K562 (cell line): Measurements from ENCODE around the gene REX1BD. TPM values are rescaled to one million over a fixed set of nuclear protein-coding genes. Genes with fewer than 3 reads are reported as not detected.
A peak's percentile ranks its signal among the peaks of the same experiment; 100 is the strongest.

Experiments used
- CBFA2T2 ChIP-seq: fragments of 450-650 bp; conservative IDR thresholded peaks from 2 replicates; pipeline ENCODE4 v1.6.1; 2017; ENCODE audit warnings: mild to moderate bottlenecking
- CTCFL ChIP-seq: IDR thresholded peaks from 2 replicates; pipeline ENCODE4 v1.6.1; 2011; ENCODE audit warnings: borderline replicate concordance, low read depth, mild to moderate bottlenecking, moderate library complexity, low read length; ENCODE audit not compliant: insufficient read depth, poor library complexity, severe bottlenecking
- DACH1 ChIP-seq: fragments of 450-650 bp; IDR thresholded peaks from 2 replicates; pipeline ENCODE4 v1.6.1; 2018; ENCODE audit not compliant: partially characterized antibody
- EGR1 ChIP-seq: fragments of 450-650 bp; conservative IDR thresholded peaks from 2 replicates; pipeline ENCODE4 v1.6.1; 2017; ENCODE audit warnings: mild to moderate bottlenecking
- GMEB1 ChIP-seq: fragments of 250-450 bp; sonication (Bioruptor Pico); IDR thresholded peaks from 2 replicates; pipeline ENCODE4 v1.4.0; 2020; ENCODE audit warnings: mild to moderate bottlenecking
- JUNB ChIP-seq: fragments of 450-650 bp; formaldehyde crosslinking; conservative IDR thresholded peaks from 2 replicates; pipeline ENCODE4 v1.4.0; 2020; ENCODE audit warnings: mild to moderate bottlenecking
- LCOR ChIP-seq: sonication (generic); formaldehyde crosslinking; IDR thresholded peaks from 2 replicates; pipeline ENCODE4 v1.8.0; 2022; ENCODE audit warnings: mild to moderate bottlenecking, missing genetic modification reagents
- MCM7 ChIP-seq, 2 experiments: fragments of 450-650 bp; IDR thresholded peaks; 2 replicates each; pipeline ENCODE4 v1.6.1; 2016 to 2018
- MTA1 ChIP-seq: fragments of 450-650 bp; IDR thresholded peaks from 2 replicates; pipeline ENCODE4 v1.6.1; 2017; ENCODE audit warnings: borderline replicate concordance
- NFIC ChIP-seq: fragments of 450-650 bp; IDR thresholded peaks from 2 replicates; pipeline ENCODE4 v1.6.1; 2017; ENCODE audit warnings: mild to moderate bottlenecking, inconsistent platforms
- POLR2H ChIP-seq: IDR thresholded peaks from 2 replicates; pipeline ENCODE4 v1.6.1; 2016; ENCODE audit warnings: missing genetic modification characterization, low read depth, mild to moderate bottlenecking, control low read depth, missing compliant biosample characterization, moderate library complexity
- RNF2 ChIP-seq: sonication (generic); IDR thresholded peaks from 2 replicates; pipeline ENCODE4 v1.6.1; 2016
- THRB ChIP-seq: fragments of 450-650 bp; formaldehyde crosslinking; conservative IDR thresholded peaks from 2 replicates; pipeline ENCODE4 v1.4.0; 2022; ENCODE audit warnings: mild to moderate bottlenecking, missing genetic modification characterization
- YY1 ChIP-seq, 3 experiments: IDR thresholded peaks; 2 replicates each; pipeline ENCODE4 v1.6.1; 2011; ENCODE audit warnings: low read length in 2 of 3, mild to moderate bottlenecking in 2 of 3, moderate library complexity in 2 of 3, borderline replicate concordance in 1 of 3, control low read depth in 1 of 3, low read depth in 1 of 3; ENCODE audit not compliant: insufficient read depth in 3 of 3, insufficient replicate concordance in 2 of 3, control insufficient read depth in 1 of 3, insufficient read length in 1 of 3; ENCODE audit errors: extremely low read depth in 1 of 3
- ZBTB34 ChIP-seq: fragments of 250-450 bp; sonication (Bioruptor Pico); IDR thresholded peaks from 2 replicates; pipeline ENCODE4 v1.8.0; 2021; ENCODE audit warnings: mild to moderate bottlenecking, moderate library complexity
- ZC3H11A ChIP-seq: IDR thresholded peaks from 2 replicates; pipeline ENCODE4 v1.6.1; 2012; ENCODE audit warnings: low read depth, low read length, improper control_type of control experiment
- ZNF124 ChIP-seq: sonication (generic); formaldehyde crosslinking; IDR thresholded peaks from 2 replicates; pipeline ENCODE4 v1.8.1; 2022; ENCODE audit warnings: missing genetic modification reagents
- ZNF184 ChIP-seq: sonication (generic); formaldehyde crosslinking; IDR thresholded peaks from 2 replicates; pipeline ENCODE4 v1.5.0; 2020; ENCODE audit warnings: missing genetic modification reagents
- ZNF280A ChIP-seq: fragments of 450-650 bp; IDR thresholded peaks from 2 replicates; pipeline ENCODE4 v1.6.1; 2018; ENCODE audit warnings: mild to moderate bottlenecking, low read depth; ENCODE audit not compliant: partially characterized antibody
- polyA plus RNA-seq, 8 experiments: library from polyadenylated mRNA; depleted of rRNA in 4 of 8; stranded (reverse) in 5 of 8; unstranded in 3 of 8; fragments of >200 nt; fragmentation: Nextera tagmentation in 2 of 8; fragmentation: Illumina TruSeq in 1 of 8; extraction: Ambion mirVana in 2 of 8; extraction: Trizol in 1 of 8; gene quantifications; 2 replicates each; pipeline versions ENCODE4 v1.2.1 to v1.2.3, GENCODE V29; 2011 to 2014; ENCODE audit warnings: inconsistent platforms in 1 of 8, missing spikeins in 1 of 8
- total RNA-seq, 7 experiments: library from RNA; depleted of rRNA in 6 of 7; stranded (reverse); fragments of >200 nt in 6 of 7; fragmentation: Illumina TruSeq in 2 of 7; extraction: Trizol in 2 of 7; gene quantifications; 2 replicates each; pipeline versions ENCODE4 v1.2.1 to v1.2.3, GENCODE V29; 2011 to 2021; ENCODE audit warnings: low replicate concordance in 1 of 7

Gene REX1BD
- total and polyA plus RNA-seq, 9 of the 15 experiments (the other 6 are each of a cell fraction or from before 2014, with no cell fraction given), result 1.9 to 136 (median 13.8) TPM

- TF ChIP-seq ZNF280A (no peak), YY1 (IDR thresholded peaks at IDR 0.05; ENCODE audit: borderline replicate concordance in 1 of 3, control insufficient read depth in 1 of 3, extremely low read depth in 1 of 3, insufficient read depth in 3 of 3, insufficient read length in 1 of 3, insufficient replicate concordance in 2 of 3, low read depth in 1 of 3, low read length in 2 of 3) (no peak), DACH1 (peak; percentile 22), POLR2H (tag) (no peak), EGR1 (peak; percentile 48), NFIC (peak; percentile 63), CBFA2T2 (no peak), ZC3H11A (no peak), RNF2 (no peak), MCM7 (IDR thresholded peaks at IDR 0.05) (no peak), ZNF184 (CRISPR knock-in tag) (no peak), ZBTB34 (no peak), LCOR (CRISPR knock-in tag) (peak; percentile 49; the same call in 1 of the 2 replicates), GMEB1 (CRISPR knock-in tag) (0 out of 2 replicates have a peak, but pooled peaks have one; percentile 42), THRB (CRISPR knock-in tag) (no peak), MTA1 (no peak), ZNF124 (CRISPR knock-in tag) (no peak), JUNB (CRISPR knock-in tag) (no peak), CTCFL (peak; percentile 75)
These were observed 8.2 kb downstream of the REX1BD start (continued) for GRCh38 chr19:18596752-18597157.
